IMR-90 (cell line): ENCODE results near the gene PRKCB. TPM values are rescaled to one million over a fixed set of nuclear protein-coding genes. Genes with fewer than 3 reads are reported as not detected.

Experiments
- ATAC-seq: fragments of 200-7000 bp; cut with Tn5 transposase; 2 replicates; pipeline ENCODE4 v1.9.1; 2020; ENCODE audit warnings: low read depth, mild to moderate bottlenecking, moderate library complexity
- BruUV-seq: library from RNA; stranded (reverse); fragments of 400-500 nt; replicated peaks from 2 replicates; lab custom pipeline; 2021; lab: Mats Ljungman, UMichigan
- CTCF ChIA-PET: fragments of 300-600 bp; formaldehyde crosslinking; extraction: SDS; loops from one replicate; lab custom pipeline; 2021; ENCODE audit warnings: antibody characterized with exemption; lab: Yijun Ruan, JAX
- POLR2A ChIA-PET: fragments of 300-600 bp; sonication (Branson Sonifier 250); formaldehyde crosslinking; loops from one replicate; lab custom pipeline; 2022; ENCODE audit warnings: antibody characterized with exemption; ENCODE audit not compliant: unreplicated experiment; lab: Charles Lee
- DNase-seq: peaks from one replicate; pipeline ENCODE4 v3.0.0; 2013
- H2AFZ ChIP-seq: replicated peaks from 2 replicates; pipeline ENCODE3; 2013; ENCODE audit warnings: low read length, mild to moderate bottlenecking; ENCODE audit not compliant: poor library complexity
- H2AK5ac ChIP-seq: 2 replicates; pipeline ENCODE4 v1.6.1; 2013; ENCODE audit warnings: low read depth, low read length, inconsistent platforms
- H2AK9ac ChIP-seq: replicated peaks from 2 replicates; pipeline ENCODE3; 2013; ENCODE audit warnings: mild to moderate bottlenecking, low read depth, low read length, moderate library complexity; ENCODE audit not compliant: poor library complexity
- H2BK120ac ChIP-seq: 2 replicates; pipeline ENCODE4 v1.6.1; 2013; ENCODE audit warnings: low read depth, low read length, inconsistent platforms
- H2BK15ac ChIP-seq: 3 replicates; pipeline ENCODE4 v1.6.1; 2013; ENCODE audit warnings: low read depth, low read length, inconsistent platforms
- H2BK20ac ChIP-seq: 2 replicates; pipeline ENCODE4 v1.6.1; 2013; ENCODE audit warnings: low read depth, mild to moderate bottlenecking, inconsistent platforms, low read length, moderate library complexity
- H2BK5ac ChIP-seq: 2 replicates; pipeline ENCODE4 v1.6.1; 2013; ENCODE audit warnings: mild to moderate bottlenecking, low read depth, low read length, inconsistent platforms; ENCODE audit not compliant: poor library complexity, severe bottlenecking
- H3K14ac ChIP-seq: replicated peaks from 2 replicates; pipeline ENCODE4 v1.6.1; 2013; ENCODE audit warnings: low read depth, low read length, inconsistent platforms
- H3K18ac ChIP-seq: 2 replicates; pipeline ENCODE4 v1.6.1; 2013; ENCODE audit warnings: low read depth, low read length, control low read depth
- H3K23ac ChIP-seq: 2 replicates; pipeline ENCODE4 v1.6.1; 2013; ENCODE audit warnings: low read depth, low read length, inconsistent platforms
- H3K27ac ChIP-seq: 2 replicates; pipeline ENCODE4 v1.5.1; 2013; ENCODE audit warnings: mild to moderate bottlenecking, control low read depth, low read length; ENCODE audit not compliant: insufficient read depth
- H3K27me3 ChIP-seq: 2 replicates; pipeline ENCODE4 v1.6.1; 2013; ENCODE audit warnings: low read length; ENCODE audit not compliant: control insufficient read depth, insufficient read depth
- H3K36me3 ChIP-seq: 2 replicates; pipeline ENCODE4 v1.6.1; 2013; ENCODE audit warnings: low read length, mixed read lengths; ENCODE audit not compliant: control insufficient read depth, insufficient read depth
- H3K4ac ChIP-seq: 2 replicates; pipeline ENCODE4 v1.6.1; 2013; ENCODE audit warnings: low read depth, low read length, inconsistent platforms
- H3K4me1 ChIP-seq: 2 replicates; pipeline ENCODE4 v1.6.1; 2013; ENCODE audit warnings: low read length, mixed read lengths; ENCODE audit not compliant: control insufficient read depth, insufficient read depth
- H3K4me2 ChIP-seq: 2 replicates; pipeline ENCODE4 v1.6.1; 2013; ENCODE audit warnings: low read depth, mild to moderate bottlenecking, control low read depth, low read length, moderate library complexity
- H3K4me3 ChIP-seq: 2 replicates; pipeline ENCODE4 v1.5.1; 2013; ENCODE audit warnings: low read depth, mild to moderate bottlenecking, control low read depth, low read length, moderate library complexity; ENCODE audit not compliant: insufficient read depth
- H3K56ac ChIP-seq: 2 replicates; pipeline ENCODE4 v1.6.1; 2013; ENCODE audit warnings: low read length, inconsistent platforms; ENCODE audit not compliant: insufficient read depth; ENCODE audit errors: extremely low read depth
- H3K79me1 ChIP-seq, 2 experiments: 2 replicates each; pipeline ENCODE4 v1.6.1; 2013; ENCODE audit warnings: low read length in 2 of 2, inconsistent platforms in 1 of 2, low read depth in 1 of 2
- H3K9ac ChIP-seq: 2 replicates; pipeline ENCODE4 v1.6.1; 2013; ENCODE audit warnings: low read depth, low read length, control low read depth
- H3K9me1 ChIP-seq: 2 replicates; pipeline ENCODE4 v1.6.1; 2013; ENCODE audit warnings: low read length, inconsistent platforms; ENCODE audit not compliant: insufficient read depth
- H3K9me3 ChIP-seq: 2 replicates; pipeline ENCODE4 v1.6.1; 2013; ENCODE audit warnings: low read length; ENCODE audit not compliant: control insufficient read depth, insufficient read depth
- H4K20me1 ChIP-seq: 2 replicates; pipeline ENCODE4 v1.6.1; 2013; ENCODE audit warnings: low read length, inconsistent platforms; ENCODE audit not compliant: insufficient read depth
- H4K5ac ChIP-seq: 2 replicates; pipeline ENCODE4 v1.6.1; 2013; ENCODE audit warnings: mild to moderate bottlenecking, low read depth, low read length, control low read depth
- H4K8ac ChIP-seq, 2 experiments: 2 replicates each; pipeline ENCODE4 v1.6.1; 2013; ENCODE audit warnings: low read depth in 2 of 2, low read length in 2 of 2, control low read depth in 1 of 2, inconsistent platforms in 1 of 2
- H4K91ac ChIP-seq: 2 replicates; pipeline ENCODE4 v1.6.1; 2013; ENCODE audit warnings: low read depth, low read length, inconsistent platforms; ENCODE audit not compliant: insufficient read depth
- BHLHE40 ChIP-seq: fragments of 150-350 bp; IDR thresholded peaks from 2 replicates; pipeline ENCODE4 v1.6.1; 2016; ENCODE audit warnings: mild to moderate bottlenecking, low read depth, low read length
- CEBPB ChIP-seq: IDR thresholded peaks from 2 replicates; pipeline ENCODE4 v1.6.1; 2012; ENCODE audit warnings: low read depth, low read length, improper control_type of control experiment
- CHD1 ChIP-seq: IDR thresholded peaks from 2 replicates; pipeline ENCODE4 v1.6.1; 2012; ENCODE audit warnings: low read depth, low read length, improper control_type of control experiment
- CTCF ChIP-seq: conservative IDR thresholded peaks from 2 replicates; pipeline ENCODE4 v1.5.1; 2012; ENCODE audit warnings: mild to moderate bottlenecking, low read depth, low read length, improper control_type of control experiment
- ELK1 ChIP-seq: fragments of 150-350 bp; IDR thresholded peaks from 2 replicates; pipeline ENCODE4 v1.6.1; 2016; ENCODE audit warnings: low read depth, mild to moderate bottlenecking, low read length, moderate library complexity, borderline replicate concordance
- FOS ChIP-seq: fragments of 150-350 bp; IDR thresholded peaks from 2 replicates; pipeline ENCODE4 v1.6.1; 2016; ENCODE audit warnings: low read depth, low read length
- MAFK ChIP-seq: IDR thresholded peaks from 2 replicates; pipeline ENCODE4 v1.6.1; 2012; ENCODE audit warnings: low read depth, low read length, improper control_type of control experiment
- MAZ ChIP-seq: IDR thresholded peaks from 2 replicates; pipeline ENCODE4 v1.6.1; 2012; ENCODE audit warnings: low read depth, mild to moderate bottlenecking, low read length, improper control_type of control experiment, moderate library complexity, borderline replicate concordance
- NFE2L2 ChIP-seq: fragments of 150-350 bp; IDR thresholded peaks from 2 replicates; pipeline ENCODE4 v1.6.1; 2016; ENCODE audit warnings: low read depth, mild to moderate bottlenecking, low read length
- POLR2A ChIP-seq: IDR thresholded peaks from 2 replicates; pipeline ENCODE4 v1.6.1; 2012; ENCODE audit warnings: mild to moderate bottlenecking, low read depth, low read length
- RAD21 ChIP-seq: IDR thresholded peaks from 2 replicates; pipeline ENCODE4 v1.6.1; 2012; ENCODE audit warnings: low read length, improper control_type of control experiment
- RCOR1 ChIP-seq: IDR thresholded peaks from 2 replicates; pipeline ENCODE4 v1.6.1; 2012; ENCODE audit warnings: mild to moderate bottlenecking, low read length, improper control_type of control experiment; ENCODE audit not compliant: insufficient replicate concordance
- RFX5 ChIP-seq: IDR thresholded peaks from 2 replicates; pipeline ENCODE4 v1.8.0; 2012; ENCODE audit warnings: low read depth, mild to moderate bottlenecking, low read length, moderate library complexity
- SMC3 ChIP-seq: fragments of 150-350 bp; IDR thresholded peaks from 2 replicates; pipeline ENCODE4 v1.6.1; 2016; ENCODE audit warnings: low read depth, mild to moderate bottlenecking, antibody characterized with exemption, low read length, moderate library complexity
- WGBS, 2 experiments: methylation state at CpG; one replicate each; pipeline versions ENCODE4 v1.1.5 to v1.1.7; 2013; ENCODE audit warnings: missing lambda C conversion rate in 2 of 2; ENCODE audit not compliant: insufficient read length in 1 of 2; ENCODE audit errors: extremely low coverage in 2 of 2; 5-methylcytosine and 5-hydroxymethylcytosine counted together
- dilution Hi-C: fragments of 300-500 bp; cut with HindIII; formaldehyde crosslinking; loops from one replicate; pipeline ENCODE4 v1.14.3; 2018; ENCODE audit warnings: low sequenced_read_pairs; ENCODE audit not compliant: unreplicated experiment
- in situ Hi-C: fragments of 300-500 bp; cut with MboI; formaldehyde crosslinking; loops from 3 replicates; pipeline ENCODE4 v1.14.3; 2019; ENCODE audit warnings: low sequenced_read_pairs, inconsistent platforms, mixed read lengths
- intact Hi-C: fragments of 100-400 bp; cut with micrococcal nuclease; formaldehyde crosslinking; loops from 2 replicates; pipeline ENCODE4 v1.10.0; 2022
- polyA plus RNA-seq, 3 experiments: library from polyadenylated mRNA; depleted of rRNA; stranded (reverse); fragments of >200 nt; gene quantifications; 2 replicates each; pipeline ENCODE4 v1.2.3, GENCODE V29; 2012; ENCODE audit warnings: low replicate concordance in 1 of 3
- total RNA-seq: library from RNA; depleted of rRNA; stranded (reverse); fragments of >200 nt; gene quantifications from 2 replicates; pipeline ENCODE4 v1.2.3, GENCODE V29; 2012

The PRKCB gene
- total and polyA plus RNA-seq, 2 of the 4 experiments (the other 2 are of a cell fraction) = under 0.01 TPM; not detected in 1

GRCh38 chr16:23990507-23990906 is 154.7 kb downstream of the PRKCB start:
- H3K9me1 ChIP-seq = no peaks in the 10 kb centered on the region
- no peaks in the 10 kb centered on the region for H4K20me1 ChIP-seq
- H2AK5ac ChIP-seq = no peak overlapping the region
- no peak overlapping the region for H3K18ac ChIP-seq
- no peak for TF ChIP-seq CTCF
- no peak for TF ChIP-seq FOS
- TF ChIP-seq MAZ = no peak
- no peak for TF ChIP-seq RFX5
- TF ChIP-seq RAD21 = no peak
- TF ChIP-seq NFE2L2 = no peak
- no peak for TF ChIP-seq BHLHE40
- TF ChIP-seq RCOR1 = no peak
- no peak for TF ChIP-seq MAFK
- no peak for TF ChIP-seq SMC3
- no peak for TF ChIP-seq ELK1
- TF ChIP-seq CHD1 = no peak
- no peak for TF ChIP-seq POLR2A
- TF ChIP-seq CEBPB = no peak
- H2BK120ac ChIP-seq = no peak overlapping the region
- no peak overlapping the region for H3K9ac ChIP-seq
- H4K5ac ChIP-seq = no peak overlapping the region
- POLR2A ChIA-PET = interaction anchor here (0.6 kb wide), 1 partner anchor 9 kb away, joined by 3 read pairs; no protein-coding TSS in a partner anchor
- no peak overlapping the region for H3K27ac ChIP-seq
- H2BK5ac ChIP-seq = no peak overlapping the region
- no peak overlapping the region for H2BK20ac ChIP-seq
- ATAC-seq (no peak), DNase-seq (no peak)
- H3K56ac ChIP-seq = no peak overlapping the region
- no peak overlapping the region for H3K4ac ChIP-seq
- no peaks in the 10 kb centered on the region for H3K36me3 ChIP-seq
- no peak overlapping the region for H2AK9ac ChIP-seq
- no peak overlapping the region for H2BK15ac ChIP-seq
- H3K27me3 ChIP-seq = no peaks in the 10 kb centered on the region
- no peak overlapping the region for H4K8ac ChIP-seq
- no peak overlapping the region for H3K23ac ChIP-seq
- no TSS peak for BruUV-seq
- H3K4me3 ChIP-seq = no peak overlapping the region
- no peaks in the 10 kb centered on the region for H3K79me1 ChIP-seq
- H3K14ac ChIP-seq = no peak overlapping the region
- CTCF ChIA-PET = no interaction called here
- in situ Hi-C loops = no loop called here
- dilution Hi-C loops = no loop called here
- H3K9me3 ChIP-seq = no peaks in the 10 kb centered on the region
- H3K4me1 ChIP-seq = no peaks in the 10 kb centered on the region
- H2AFZ ChIP-seq = no peak overlapping the region
- H3K4me2 ChIP-seq = no peak overlapping the region
- intact Hi-C loops = no loop called here
- no peak overlapping the region for H4K91ac ChIP-seq
- WGBS, 2 experiments = 20% methylated on average over 1 of the region's 3 CpGs; no CpG with 5 or more reads in 1 of the 2 experiments
